Mucosa of descending colon (tissue), 3 donors: ENCODE data around the gene LRP1-AS. TPM values are rescaled to one million over a fixed set of nuclear protein-coding genes. Genes with fewer than 3 reads are reported as not detected.

Source experiments
- ATAC-seq: fragments of 200-7000 bp; cut with Tn5 transposase; one replicate; pipeline ENCODE4 v1.9.1; 2020; ENCODE audit warnings: mild to moderate bottlenecking, moderate library complexity
- DNase-seq, 3 donors: peaks; one replicate each; pipeline ENCODE4 v3.0.0-alpha.2; 2020
- H3K36me3 ChIP-seq: fragments of 200-600 bp; one replicate; pipeline ENCODE4 v1.8.0; 2021; ENCODE audit warnings: low read depth, mild to moderate bottlenecking
- H3K4me1 ChIP-seq: fragments of 200-600 bp; one replicate; pipeline ENCODE4 v1.8.0; 2021; ENCODE audit warnings: low read depth, mild to moderate bottlenecking
- H3K4me3 ChIP-seq: fragments of 200-600 bp; one replicate; pipeline ENCODE4 v1.8.0; 2021; ENCODE audit warnings: mild to moderate bottlenecking
- H3K9me3 ChIP-seq: fragments of 200-600 bp; one replicate; pipeline ENCODE4 v1.8.0; 2021; ENCODE audit warnings: mild to moderate bottlenecking
- CTCF ChIP-seq: fragments of 200-600 bp; IDR thresholded peaks from one replicate; pipeline ENCODE4 v1.8.0; 2022; ENCODE audit warnings: antibody characterized with exemption, mild to moderate bottlenecking
- intact Hi-C, 2 donors: fragments of 100-400 bp; cut with DNase I in 1 of 2; cut with micrococcal nuclease in 1 of 2; formaldehyde crosslinking; loops; one replicate each; pipeline versions ENCODE4 v1.11.0 to v1.11.1; 2022; cut with DNase I, micrococcal nuclease
- total RNA-seq, 3 donors: library from RNA; stranded (reverse); fragmentation: NEBNext Ultra II Directional in 2 of 3; extraction: Animal tissue kit (Norgen Biotek cat#: 25700) in 2 of 3; gene quantifications; one replicate each; pipeline versions ENCODE4 v1.2.1 to v1.2.4, GENCODE V29; 2021 to 2023
- donor health status: DM: no; HTN: no; CAD: no; lungs with moderate emphysema.
- donor health status: DM: no; HTN: no; CAD: no.
- donor health status: DM: no; HTN: yes; CAD: no.

The LRP1-AS gene
- total RNA-seq, 3 donors from 2014 or later: not detected

GRCh38 chr12:57138526-57139272 is 8.7 kb downstream of the LRP1-AS start:
- DNase-seq (peak; percentile 78 to 88 (median 81)), ATAC-seq (peak; percentile 89)
- no peaks in the 10 kb centered on the region for H3K36me3 ChIP-seq
- peaks cover 25% of the 10 kb centered on the region for H3K4me1 ChIP-seq
- H3K9me3 ChIP-seq: no peaks in the 10 kb centered on the region
- no peak for TF ChIP-seq CTCF
- intact Hi-C loops: no loop called here
- no peak overlapping the region for H3K4me3 ChIP-seq

GRCh38 chr12:57135527-57136326 is 11.7 kb downstream of the LRP1-AS start:
- Histone ChIP-seq H3K4me3 (no peak overlapping the region), H3K9me3 (no peaks in the 10 kb centered on the region), H3K4me1 (peaks cover 28% of the 10 kb centered on the region), H3K36me3 (no peaks in the 10 kb centered on the region)
- peak in 1 of 3 donors; percentile 72 for DNase-seq
- intact Hi-C loops: no loop called here
- no peak for TF ChIP-seq CTCF
- ATAC-seq: peak; percentile 11

- H3K36me3 ChIP-seq: no peaks in the 10 kb centered on the region
- H3K4me1 ChIP-seq: peaks cover 28% of the 10 kb centered on the region
- ATAC-seq: no peak
- DNase-seq: no peak
- no peaks in the 10 kb centered on the region for H3K9me3 ChIP-seq
- intact Hi-C loops: no loop called here
- H3K4me3 ChIP-seq: no peak overlapping the region
- TF ChIP-seq CTCF: no peak
These were observed 12.5 kb downstream of the LRP1-AS start for GRCh38 chr12:57134949-57135348.

GRCh38 chr12:57133916-57134315 is 13.5 kb downstream of the LRP1-AS start:
- Histone ChIP-seq H3K4me1 (peaks cover 23% of the 10 kb centered on the region), H3K36me3 (no peaks in the 10 kb centered on the region), H3K4me3 (no peak overlapping the region), H3K9me3 (no peaks in the 10 kb centered on the region)
- no peak for ATAC-seq
- intact Hi-C loops: no loop called here
- DNase-seq: no peak
- TF ChIP-seq CTCF: no peak

- intact Hi-C loops: no loop called here
- TF ChIP-seq CTCF: no peak
- DNase-seq (no peak), ATAC-seq (no peak)
- Histone ChIP-seq H3K36me3 (no peaks in the 10 kb centered on the region), H3K9me3 (no peaks in the 10 kb centered on the region), H3K4me1 (peaks cover 15% of the 10 kb centered on the region), H3K4me3 (no peak overlapping the region)
These were observed 14.3 kb downstream of the LRP1-AS start for GRCh38 chr12:57133013-57133569.
